WTC11 (cell line): ENCODE results near the gene MOB3C. TPM values are rescaled to one million over a fixed set of nuclear protein-coding genes. Genes with fewer than 3 reads are reported as not detected.

Experiments
- ATAC-seq: fragments of 200-7000 bp; cut with Tn5 transposase; 2 replicates; pipeline ENCODE4 v1.10.0; 2021; ENCODE audit warnings: mild to moderate bottlenecking, moderate library complexity
- CTCF ChIA-PET: fragments of 300-600 bp; sonication (Branson Sonifier 250); formaldehyde crosslinking; loops from one replicate; lab custom pipeline; 2021; ENCODE audit warnings: antibody characterized with exemption; lab: Charles Lee
- POLR2A ChIA-PET: fragments of 350-600 bp; sonication (Branson Sonifier 250); formaldehyde crosslinking; loops from one replicate; lab custom pipeline; 2021; ENCODE audit warnings: antibody characterized with exemption; lab: Charles Lee
- DNase-seq: peaks from one replicate; pipeline ENCODE4 v3.0.0; 2021; ENCODE audit warnings: low spot score
- H3K27ac Mint-ChIP-seq: 2 replicates; pipeline ENCODE4 v1.8.0; 2021; ENCODE audit warnings: mixed read lengths
- H3K27me3 Mint-ChIP-seq: 2 replicates; pipeline ENCODE4 v1.8.0; 2021; ENCODE audit warnings: low read depth, mild to moderate bottlenecking, moderate library complexity, mixed read lengths
- H3K36me3 Mint-ChIP-seq: 2 replicates; pipeline ENCODE4 v1.8.0; 2021; ENCODE audit warnings: mixed read lengths
- H3K4me1 Mint-ChIP-seq: 2 replicates; pipeline ENCODE4 v1.8.0; 2022; ENCODE audit warnings: mixed read lengths
- H3K4me3 Mint-ChIP-seq: 2 replicates; pipeline ENCODE4 v1.8.0; 2021; ENCODE audit warnings: mild to moderate bottlenecking, moderate library complexity, mixed read lengths
- H3K9me3 Mint-ChIP-seq: 2 replicates; pipeline ENCODE4 v1.8.0; 2021; ENCODE audit warnings: mixed read lengths
- AR ChIP-seq: fragments of 250-450 bp; sonication (Bioruptor Pico); IDR thresholded peaks from 2 replicates; pipeline ENCODE4 v1.9.0; 2021; ENCODE audit warnings: mild to moderate bottlenecking
- CBFB ChIP-seq: sonication (generic); formaldehyde crosslinking; IDR thresholded peaks from 2 replicates; pipeline ENCODE4 v1.8.1; 2022; ENCODE audit warnings: mild to moderate bottlenecking, low read depth, missing genetic modification reagents
- CTCF ChIP-seq: fragments of 200-600 bp; IDR thresholded peaks from 2 replicates; pipeline ENCODE4 v1.8.0; 2022; ENCODE audit warnings: antibody characterized with exemption
- E2F1 ChIP-seq: sonication (generic); formaldehyde crosslinking; IDR thresholded peaks from 2 replicates; pipeline ENCODE4 v1.8.0; 2022; ENCODE audit warnings: mild to moderate bottlenecking, missing genetic modification reagents
- IRF2 ChIP-seq: sonication (generic); formaldehyde crosslinking; IDR thresholded peaks from 2 replicates; pipeline ENCODE4 v1.8.0; 2022; ENCODE audit warnings: low read depth, missing genetic modification reagents, borderline replicate concordance
- JAZF1 ChIP-seq: fragments of 250-450 bp; sonication (Bioruptor Pico); IDR thresholded peaks from 2 replicates; pipeline ENCODE4 v1.9.0; 2021; ENCODE audit warnings: moderate library complexity, mild to moderate bottlenecking, inconsistent platforms
- MLX ChIP-seq: sonication (generic); formaldehyde crosslinking; IDR thresholded peaks from 2 replicates; pipeline ENCODE4 v1.8.1; 2023; ENCODE audit warnings: mild to moderate bottlenecking, missing genetic modification reagents, moderate library complexity
- MXD4 ChIP-seq: fragments of 250-450 bp; sonication (Bioruptor Pico); IDR thresholded peaks from 2 replicates; pipeline ENCODE4 v1.8.0; 2021; ENCODE audit warnings: mild to moderate bottlenecking, moderate library complexity, borderline replicate concordance
- MYBL2 ChIP-seq: sonication (generic); formaldehyde crosslinking; IDR thresholded peaks from 2 replicates; pipeline ENCODE4 v1.8.1; 2023; ENCODE audit warnings: mild to moderate bottlenecking, moderate library complexity, missing genetic modification reagents
- NR3C1 ChIP-seq: sonication (generic); formaldehyde crosslinking; conservative IDR thresholded peaks from 2 replicates; pipeline ENCODE4 v1.8.1; 2023; ENCODE audit warnings: low read depth, mild to moderate bottlenecking, missing genetic modification reagents
- PRRX2 ChIP-seq: fragments of 250-450 bp; sonication (Bioruptor Pico); IDR thresholded peaks from 2 replicates; pipeline ENCODE4 v1.8.0; 2021; ENCODE audit warnings: mild to moderate bottlenecking
- SOX15 ChIP-seq: fragments of 250-450 bp; sonication (Bioruptor Pico); IDR thresholded peaks from 2 replicates; pipeline ENCODE4 v1.9.0; 2021; ENCODE audit warnings: mild to moderate bottlenecking
- ZBTB43 ChIP-seq: sonication (generic); formaldehyde crosslinking; IDR thresholded peaks from 2 replicates; pipeline ENCODE4 v1.8.1; 2023; ENCODE audit warnings: mild to moderate bottlenecking, missing genetic modification reagents
- ZMAT4 ChIP-seq: fragments of 250-450 bp; sonication (Bioruptor Pico); IDR thresholded peaks from 2 replicates; pipeline ENCODE4 v1.9.0; 2021; ENCODE audit warnings: mild to moderate bottlenecking
- ZNF121 ChIP-seq: sonication (generic); formaldehyde crosslinking; IDR thresholded peaks from 2 replicates; pipeline ENCODE4 v1.8.0; 2023; ENCODE audit warnings: missing genetic modification reagents
- ZNF232 ChIP-seq: sonication (generic); formaldehyde crosslinking; IDR thresholded peaks from 2 replicates; pipeline ENCODE4 v1.8.0; 2022; ENCODE audit warnings: mild to moderate bottlenecking, missing genetic modification reagents
- ZNF317 ChIP-seq: sonication (generic); formaldehyde crosslinking; IDR thresholded peaks from 2 replicates; pipeline ENCODE4 v1.8.1; 2023; ENCODE audit warnings: low read depth, mild to moderate bottlenecking, moderate library complexity, missing genetic modification reagents, borderline replicate concordance
- total RNA-seq: library from RNA; stranded (reverse); gene quantifications from 3 replicates; pipeline ENCODE4 v1.2.3, GENCODE V29; 2021

MOB3C gene
- total RNA-seq, 1 experiment from 2014 or later, result 3.1 TPM

GRCh38 chr1:46654012-46654411, 37.4 kb upstream of the MOB3C start (continued):
- TF ChIP-seq AR (CRISPR knock-in tag), result no peak
- TF ChIP-seq ZBTB43 (CRISPR knock-in tag), result no peak

- ATAC-seq, result no peak
- CTCF ChIA-PET, result no interaction called here
- Mint-ChIP-seq H3K9me3 (peaks cover 22% of the 10 kb centered on the region), H3K27me3 (no peaks in the 10 kb centered on the region), H3K4me1 (no peaks in the 10 kb centered on the region), H3K36me3 (peaks cover 58% of the 10 kb centered on the region), H3K4me3 (no peak overlapping the region), H3K27ac (no peak overlapping the region)
- POLR2A ChIA-PET, result interaction anchor here (0.7 kb wide), 1 partner anchor 29 kb away, joined by 3 read pairs; no protein-coding TSS in a partner anchor
- no peak for DNase-seq
- TF ChIP-seq NR3C1 (no peak), AR (CRISPR knock-in tag) (no peak), ZMAT4 (CRISPR knock-in tag) (no peak), MYBL2 (CRISPR knock-in tag) (no peak), CBFB (CRISPR knock-in tag) (no peak), JAZF1 (no peak), MLX (CRISPR knock-in tag) (no peak), ZNF232 (no peak), ZNF121 (no peak), IRF2 (CRISPR knock-in tag) (no peak), E2F1 (CRISPR knock-in tag) (no peak), ZNF317 (CRISPR knock-in tag) (no peak), PRRX2 (CRISPR knock-in tag) (no peak), SOX15 (CRISPR knock-in tag) (no peak), CTCF (no peak), MXD4 (CRISPR knock-in tag) (no peak)
Measured at GRCh38 chr1:46653405-46653958, 36.9 kb upstream of the MOB3C start.
